ENCODE data around the gene KRT84. TPM values are rescaled to one million over a fixed set of nuclear protein-coding genes. Genes with fewer than 3 reads are reported as not detected.

The KRT84 gene
- total RNA-seq, 1 experiment from 2014 or later = not detected

DNA sequence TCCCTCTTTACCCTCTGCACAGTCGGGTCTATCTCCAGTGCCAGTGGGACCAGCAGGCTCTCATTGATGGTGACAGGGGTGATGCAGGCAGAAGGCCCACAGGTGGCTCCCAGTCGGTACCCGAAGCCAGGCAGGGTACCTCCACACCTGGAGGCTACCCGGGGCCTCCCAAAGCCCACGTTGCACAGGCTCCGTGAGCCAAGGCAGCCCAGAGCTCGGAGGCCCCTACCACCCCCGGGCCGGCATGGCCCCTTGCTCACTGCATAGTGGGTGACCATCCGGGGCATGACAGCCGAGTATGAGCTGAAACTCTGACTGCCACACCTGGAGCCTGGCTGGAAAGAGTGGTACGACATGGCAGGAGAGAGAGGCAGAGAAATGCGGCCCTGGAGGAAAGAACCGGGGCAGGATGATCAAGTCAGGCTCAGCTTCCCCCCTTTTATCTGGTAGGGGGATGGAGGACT, 20.5 kb upstream of the KRT84 start, which contains the start of gene KRT82:
Gene KRT82 (minus strand): TSS at position 414 of the 464 bp plus-strand sequence. CDS start 58 bp downstream, at position 356.
- DNase-seq (ENCODE audit: low spot score) = no peak
- intact Hi-C loops (cut with micrococcal nuclease; ENCODE audit: unreplicated experiment) = no loop called here
- ChIA-PET CTCF (no interaction called here), POLR2A (ENCODE audit: low non-redundant PET) (no interaction called here)
- H3K4me1 ChIP-seq (ENCODE audit: insufficient read depth, low read length, poor library complexity, severe bottlenecking) = no peaks in the 10 kb centered on the region
- no TSS peak for BruUV-seq (replicated peaks)
- no peaks in the 10 kb centered on the region for H3K36me3 ChIP-seq (ENCODE audit: insufficient read depth, low read length, poor library complexity, severe bottlenecking)
- no peaks in the 10 kb centered on the region for H3K9me3 ChIP-seq (ENCODE audit: low read depth, low read length, poor library complexity, severe bottlenecking)
- H3K4me3 ChIP-seq (ENCODE audit: low read depth, low read length, poor library complexity, severe bottlenecking) = no peak within 1 kb of the TSS
- no peaks in the 10 kb centered on the region for H3K27me3 ChIP-seq (replicated peaks; ENCODE audit: insufficient read depth, low read depth, low read length, poor library complexity)
- no peak for TF ChIP-seq EZH2 (IDR thresholded peaks at IDR 0.05; ENCODE audit: borderline replicate concordance, low read depth, low read length, poor library complexity, severe bottlenecking)
- TF ChIP-seq, protein P1, sequence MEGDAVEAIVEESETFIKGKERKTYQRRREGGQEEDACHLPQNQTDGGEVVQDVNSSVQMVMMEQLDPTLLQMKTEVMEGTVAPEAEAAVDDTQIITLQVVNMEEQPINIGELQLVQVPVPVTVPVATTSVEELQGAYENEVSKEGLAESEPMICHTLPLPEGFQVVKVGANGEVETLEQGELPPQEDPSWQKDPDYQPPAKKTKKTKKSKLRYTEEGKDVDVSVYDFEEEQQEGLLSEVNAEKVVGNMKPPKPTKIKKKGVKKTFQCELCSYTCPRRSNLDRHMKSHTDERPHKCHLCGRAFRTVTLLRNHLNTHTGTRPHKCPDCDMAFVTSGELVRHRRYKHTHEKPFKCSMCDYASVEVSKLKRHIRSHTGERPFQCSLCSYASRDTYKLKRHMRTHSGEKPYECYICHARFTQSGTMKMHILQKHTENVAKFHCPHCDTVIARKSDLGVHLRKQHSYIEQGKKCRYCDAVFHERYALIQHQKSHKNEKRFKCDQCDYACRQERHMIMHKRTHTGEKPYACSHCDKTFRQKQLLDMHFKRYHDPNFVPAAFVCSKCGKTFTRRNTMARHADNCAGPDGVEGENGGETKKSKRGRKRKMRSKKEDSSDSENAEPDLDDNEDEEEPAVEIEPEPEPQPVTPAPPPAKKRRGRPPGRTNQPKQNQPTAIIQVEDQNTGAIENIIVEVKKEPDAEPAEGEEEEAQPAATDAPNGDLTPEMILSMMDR (conservative IDR thresholded peaks at IDR 0.05; ENCODE audit: low read depth, low read length) = no peak
- no peak within 1 kb of the TSS for H3K27ac ChIP-seq (ENCODE audit: low read depth, low read length, poor library complexity, severe bottlenecking)

DNA sequence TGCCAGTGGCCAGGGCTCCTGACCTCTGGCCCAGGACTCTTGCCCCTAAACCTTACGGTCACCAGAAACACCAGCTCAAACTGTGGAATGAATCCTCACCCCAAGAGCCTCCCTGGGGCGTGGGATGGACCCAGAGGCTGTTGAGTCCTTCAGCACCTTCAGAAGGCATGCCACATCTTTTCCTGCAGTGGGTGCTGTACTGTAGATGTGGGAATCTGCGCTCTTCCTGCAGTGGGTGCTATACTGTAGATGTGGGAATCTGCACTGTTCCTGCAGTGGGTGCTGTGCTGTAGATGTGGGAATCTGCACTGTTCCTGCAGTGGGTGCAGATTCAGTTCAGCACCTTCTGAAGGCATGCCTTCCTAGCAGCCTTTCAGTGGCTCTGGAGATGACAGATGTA, 19.5 kb upstream of the KRT84 start:
- intact Hi-C loops (cut with micrococcal nuclease; ENCODE audit: unreplicated experiment) = no loop called here
- H3K4me1 ChIP-seq (ENCODE audit: insufficient read depth, low read length, poor library complexity, severe bottlenecking) = no peaks in the 10 kb centered on the region
- no peak overlapping the region for H3K27ac ChIP-seq (ENCODE audit: low read depth, low read length, poor library complexity, severe bottlenecking)
- H3K4me3 ChIP-seq (ENCODE audit: low read depth, low read length, poor library complexity, severe bottlenecking) = no peak overlapping the region
- BruUV-seq (replicated peaks) = no TSS peak
- no peaks in the 10 kb centered on the region for H3K27me3 ChIP-seq (replicated peaks; ENCODE audit: insufficient read depth, low read depth, low read length, poor library complexity)
- H3K9me3 ChIP-seq (ENCODE audit: low read depth, low read length, poor library complexity, severe bottlenecking) = no peaks in the 10 kb centered on the region
- no peaks in the 10 kb centered on the region for H3K36me3 ChIP-seq (ENCODE audit: insufficient read depth, low read length, poor library complexity, severe bottlenecking)
- ChIA-PET CTCF (no interaction called here), POLR2A (ENCODE audit: low non-redundant PET) (no interaction called here)
- DNase-seq (ENCODE audit: low spot score) = no peak
- TF ChIP-seq, protein P1 (conservative IDR thresholded peaks at IDR 0.05; ENCODE audit: low read depth, low read length) = 0 out of 2 replicates have a peak, but pooled peaks have one; percentile 11
- no peak for TF ChIP-seq EZH2 (IDR thresholded peaks at IDR 0.05; ENCODE audit: borderline replicate concordance, low read depth, low read length, poor library complexity, severe bottlenecking)

DNA sequence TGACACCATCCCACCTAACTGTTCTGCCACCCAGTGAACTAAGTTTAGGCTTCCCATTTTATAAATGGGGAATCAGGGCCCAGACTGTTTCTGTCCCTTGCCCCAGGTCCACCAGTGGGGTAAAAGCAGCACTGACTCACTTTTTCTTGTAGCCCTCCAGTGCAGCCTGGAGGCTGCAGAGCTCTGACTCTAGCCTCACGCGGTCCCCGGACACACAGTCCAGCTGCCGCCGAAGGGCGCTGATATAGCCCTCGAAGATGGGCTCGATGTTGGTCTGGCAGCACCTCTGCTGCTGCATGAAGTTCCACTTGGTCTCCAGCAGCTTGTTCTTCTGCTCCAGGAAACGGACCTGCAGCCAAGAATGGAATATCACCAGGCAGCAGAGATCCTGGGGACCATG, 18.1 kb upstream of the KRT84 start:
- intact Hi-C loops (cut with micrococcal nuclease; ENCODE audit: unreplicated experiment) = no loop called here
- POLR2A ChIA-PET (ENCODE audit: low non-redundant PET) = no interaction called here
- no TSS peak for BruUV-seq (replicated peaks)
- CTCF ChIA-PET = no interaction called here
- Histone ChIP-seq H3K4me1 (ENCODE audit: insufficient read depth, low read length, poor library complexity, severe bottlenecking) (no peaks in the 10 kb centered on the region), H3K4me3 (ENCODE audit: low read depth, low read length, poor library complexity, severe bottlenecking) (no peak overlapping the region), H3K27me3 (replicated peaks; ENCODE audit: insufficient read depth, low read depth, low read length, poor library complexity) (no peaks in the 10 kb centered on the region), H3K9me3 (ENCODE audit: low read depth, low read length, poor library complexity, severe bottlenecking) (no peaks in the 10 kb centered on the region), H3K36me3 (ENCODE audit: insufficient read depth, low read length, poor library complexity, severe bottlenecking) (no peaks in the 10 kb centered on the region), H3K27ac (ENCODE audit: low read depth, low read length, poor library complexity, severe bottlenecking) (no peak overlapping the region)
- no peak for DNase-seq (ENCODE audit: low spot score)
- TF ChIP-seq EZH2 (IDR thresholded peaks at IDR 0.05; ENCODE audit: borderline replicate concordance, low read depth, low read length, poor library complexity, severe bottlenecking) = no peak
- TF ChIP-seq, protein P1 (conservative IDR thresholded peaks at IDR 0.05; ENCODE audit: low read depth, low read length) = no peak

Data from A673 (cell line).